A673 (cell line): ENCODE data around the gene INHBB. TPM values are rescaled to one million over a fixed set of nuclear protein-coding genes. Genes with fewer than 3 reads are reported as not detected.

Experiments
- BruUV-seq: library from RNA; stranded (reverse); fragments of 400-500 nt; replicated peaks from 2 replicates; lab custom pipeline; 2021; lab: Mats Ljungman, UMichigan
- CTCF ChIA-PET: fragments of 300-600 bp; sonication (Branson Sonifier 250); formaldehyde crosslinking; loops from one replicate; lab custom pipeline; 2022; ENCODE audit warnings: antibody characterized with exemption; lab: Charles Lee
- POLR2A ChIA-PET: fragments of 300-600 bp; sonication (Branson Sonifier 250); formaldehyde crosslinking; loops from one replicate; lab custom pipeline; 2022; ENCODE audit warnings: antibody characterized with exemption; ENCODE audit not compliant: low non-redundant PET; lab: Charles Lee
- DNase-seq: peaks from one replicate; pipeline ENCODE4 v3.0.0-alpha.2; 2015; ENCODE audit warnings: low spot score
- H3K27ac ChIP-seq: fragments of 200-600 bp; sonication (generic); 2 replicates; pipeline ENCODE4 v1.5.1; 2016; ENCODE audit warnings: mixed run types, low read depth, mild to moderate bottlenecking, mixed read lengths, antibody characterized with exemption, low read length; ENCODE audit not compliant: poor library complexity, severe bottlenecking
- H3K27me3 ChIP-seq: fragments of 200-600 bp; sonication (generic); replicated peaks from 2 replicates; pipeline ENCODE4 v1.6.1; 2017; ENCODE audit warnings: mixed run types, low read depth, mild to moderate bottlenecking, mixed read lengths, antibody characterized with exemption, low read length; ENCODE audit not compliant: insufficient read depth, poor library complexity
- H3K36me3 ChIP-seq: fragments of 200-600 bp; sonication (generic); 2 replicates; pipeline ENCODE4 v1.6.1; 2016; ENCODE audit warnings: mixed run types, mild to moderate bottlenecking, mixed read lengths, antibody characterized with exemption, low read length; ENCODE audit not compliant: insufficient read depth, poor library complexity, severe bottlenecking
- H3K4me1 ChIP-seq: fragments of 200-600 bp; sonication (generic); 2 replicates; pipeline ENCODE4 v1.6.1; 2017; ENCODE audit warnings: mixed run types, mild to moderate bottlenecking, mixed read lengths, antibody characterized with exemption, low read length; ENCODE audit not compliant: insufficient read depth, poor library complexity, severe bottlenecking
- H3K4me3 ChIP-seq: fragments of 200-600 bp; sonication (generic); 2 replicates; pipeline ENCODE4 v1.5.1; 2016; ENCODE audit warnings: low read depth, mixed run types, mild to moderate bottlenecking, mixed read lengths, low read length; ENCODE audit not compliant: poor library complexity, severe bottlenecking
- H3K9me3 ChIP-seq: fragments of 200-600 bp; sonication (generic); 2 replicates; pipeline ENCODE4 v1.6.1; 2016; ENCODE audit warnings: mixed run types, low read depth, mild to moderate bottlenecking, mixed read lengths, antibody characterized with exemption, low read length; ENCODE audit not compliant: poor library complexity, severe bottlenecking
- CTCF ChIP-seq: fragments of 300-800, 200-600 bp; sonication (generic); conservative IDR thresholded peaks from 2 replicates; pipeline ENCODE4 v1.5.1; 2017; ENCODE audit warnings: low read depth, mild to moderate bottlenecking, antibody characterized with exemption, low read length, moderate library complexity, mixed read lengths
- EZH2 ChIP-seq: fragments of 200-600 bp; sonication (generic); IDR thresholded peaks from 2 replicates; pipeline ENCODE4 v1.6.1; 2017; ENCODE audit warnings: borderline replicate concordance, low read depth, mild to moderate bottlenecking, mixed read lengths, antibody characterized with exemption, low read length; ENCODE audit not compliant: poor library complexity, severe bottlenecking
- intact Hi-C: fragments of 100-400 bp; cut with micrococcal nuclease; formaldehyde crosslinking; loops from one replicate; pipeline ENCODE4 v1.10.0; 2022; ENCODE audit not compliant: unreplicated experiment
- total RNA-seq: library from RNA; stranded (reverse); gene quantifications from 2 replicates; pipeline ENCODE4 v1.2.3, GENCODE V29; 2021

Gene INHBB
- total RNA-seq, 1 experiment from 2014 or later = 0.09 TPM

- H3K36me3 ChIP-seq = no peaks in the 10 kb centered on the region
- H3K4me1 ChIP-seq = peaks cover 14% of the 10 kb centered on the region
- intact Hi-C loops = no loop called here
- CTCF ChIA-PET = no interaction called here
- no peak for DNase-seq
- no peak overlapping the region for H3K27ac ChIP-seq
- no peak overlapping the region for H3K4me3 ChIP-seq
- POLR2A ChIA-PET = interaction anchor here (0.5 kb wide), 1 partner anchor 20 kb away, joined by 10 read pairs; no protein-coding TSS in a partner anchor
- BruUV-seq = no TSS peak
- H3K27me3 ChIP-seq = no peaks in the 10 kb centered on the region
- H3K9me3 ChIP-seq = no peaks in the 10 kb centered on the region
- TF ChIP-seq CTCF (no peak), EZH2 (no peak)
These were observed 49.5 kb downstream of the INHBB start for GRCh38 chr2:120395221-120396012.

DNA sequence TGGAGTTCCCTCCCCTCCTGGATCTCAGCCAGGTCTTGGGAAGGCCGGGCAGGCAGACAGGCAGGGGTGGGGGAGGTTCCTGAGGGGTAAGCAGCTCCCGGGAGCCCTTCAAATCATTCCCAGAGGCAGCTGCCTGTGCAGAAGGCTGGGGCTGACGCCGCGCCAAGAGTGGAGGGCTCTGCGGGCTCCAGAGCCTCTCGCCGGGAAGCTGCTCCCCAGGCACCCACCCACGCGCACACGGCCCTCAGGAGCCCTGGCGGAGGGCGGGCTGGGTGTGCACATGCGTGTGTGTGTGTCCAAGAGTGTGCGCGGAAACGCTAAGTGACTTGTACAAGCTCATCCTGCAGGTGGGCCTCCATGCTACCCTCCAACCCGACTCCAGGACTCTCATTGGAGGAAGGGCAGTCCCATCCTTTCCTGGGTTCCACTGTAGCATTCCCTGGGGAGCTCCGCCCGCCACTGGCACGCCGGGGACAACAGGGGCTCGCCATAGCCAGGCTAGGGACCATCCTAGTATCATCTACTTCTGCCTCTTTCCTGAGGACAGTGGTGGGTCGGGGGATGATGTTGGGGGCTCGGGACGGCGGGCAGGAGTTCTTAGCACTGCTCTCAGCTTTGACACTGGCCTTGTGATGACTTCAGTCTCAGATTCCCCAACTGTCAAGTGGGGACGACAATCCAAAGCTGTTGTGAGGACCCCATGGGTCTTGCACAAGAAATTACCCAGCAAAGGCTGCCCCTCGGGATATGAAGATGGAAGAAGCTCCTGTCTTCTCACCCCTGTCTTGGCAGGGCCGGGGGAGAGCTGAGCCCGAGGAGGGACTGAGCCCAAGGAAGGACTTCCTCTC, 50.3 kb downstream of the INHBB start:
- no peak for TF ChIP-seq CTCF
- Histone ChIP-seq H3K36me3 (no peaks in the 10 kb centered on the region), H3K27me3 (no peaks in the 10 kb centered on the region), H3K27ac (no peak overlapping the region), H3K9me3 (no peaks in the 10 kb centered on the region), H3K4me1 (peaks cover 14% of the 10 kb centered on the region), H3K4me3 (no peak overlapping the region)
- CTCF ChIA-PET = no interaction called here
- DNase-seq = peak; percentile 54
- BruUV-seq = no TSS peak
- intact Hi-C loops = no loop called here
- POLR2A ChIA-PET = interaction anchor here (0.5 kb wide), 1 partner anchor 19 kb away, joined by 10 read pairs; no protein-coding TSS in a partner anchor

- Histone ChIP-seq H3K4me3 (no peak overlapping the region), H3K27ac (no peak overlapping the region), H3K27me3 (no peaks in the 10 kb centered on the region), H3K36me3 (no peaks in the 10 kb centered on the region), H3K4me1 (peaks cover 14% of the 10 kb centered on the region), H3K9me3 (no peaks in the 10 kb centered on the region)
- CTCF ChIA-PET = no interaction called here
- POLR2A ChIA-PET = no interaction called here
- no TSS peak for BruUV-seq
- TF ChIP-seq CTCF = no peak
- TF ChIP-seq EZH2 = no peak
- DNase-seq = no peak
- intact Hi-C loops = no loop called here
These were observed 51.2 kb downstream of the INHBB start for GRCh38 chr2:120396861-120397811.
